ENCODE data around the gene GRID2.

DNA sequence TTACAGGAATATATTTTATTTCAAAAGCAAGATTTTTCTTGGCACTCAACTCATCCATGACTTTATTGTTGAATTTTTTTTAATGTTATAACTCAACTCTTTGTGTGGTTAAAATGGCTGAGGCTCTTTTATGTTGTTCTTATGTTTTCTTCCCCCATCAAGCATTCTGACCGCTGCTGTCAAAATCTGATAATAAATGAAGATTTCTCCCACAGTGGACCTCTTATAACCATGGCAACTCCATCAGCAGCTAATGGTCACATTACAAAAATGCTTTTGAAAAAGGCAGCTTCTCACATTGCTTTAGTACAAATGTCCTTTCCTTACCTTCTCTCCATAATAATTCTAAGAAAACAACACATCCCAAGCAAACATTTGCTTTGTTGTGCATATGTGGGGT is 1428.7 kb downstream of the GRID2 start:
- TF ChIP-seq, protein P1, sequence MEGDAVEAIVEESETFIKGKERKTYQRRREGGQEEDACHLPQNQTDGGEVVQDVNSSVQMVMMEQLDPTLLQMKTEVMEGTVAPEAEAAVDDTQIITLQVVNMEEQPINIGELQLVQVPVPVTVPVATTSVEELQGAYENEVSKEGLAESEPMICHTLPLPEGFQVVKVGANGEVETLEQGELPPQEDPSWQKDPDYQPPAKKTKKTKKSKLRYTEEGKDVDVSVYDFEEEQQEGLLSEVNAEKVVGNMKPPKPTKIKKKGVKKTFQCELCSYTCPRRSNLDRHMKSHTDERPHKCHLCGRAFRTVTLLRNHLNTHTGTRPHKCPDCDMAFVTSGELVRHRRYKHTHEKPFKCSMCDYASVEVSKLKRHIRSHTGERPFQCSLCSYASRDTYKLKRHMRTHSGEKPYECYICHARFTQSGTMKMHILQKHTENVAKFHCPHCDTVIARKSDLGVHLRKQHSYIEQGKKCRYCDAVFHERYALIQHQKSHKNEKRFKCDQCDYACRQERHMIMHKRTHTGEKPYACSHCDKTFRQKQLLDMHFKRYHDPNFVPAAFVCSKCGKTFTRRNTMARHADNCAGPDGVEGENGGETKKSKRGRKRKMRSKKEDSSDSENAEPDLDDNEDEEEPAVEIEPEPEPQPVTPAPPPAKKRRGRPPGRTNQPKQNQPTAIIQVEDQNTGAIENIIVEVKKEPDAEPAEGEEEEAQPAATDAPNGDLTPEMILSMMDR (IDR thresholded peaks at IDR 0.05): no peak
- no peak for TF ChIP-seq POLR2AphosphoS5 (IDR thresholded peaks at IDR 0.05)

Measured in breast epithelium (tissue), 3 donors.